IMR-90 (cell line): ENCODE data around the gene YPEL5. TPM values are rescaled to one million over a fixed set of nuclear protein-coding genes. Genes with fewer than 3 reads are reported as not detected.

Experiments used
- ATAC-seq: fragments of 200-7000 bp; cut with Tn5 transposase; 2 replicates; pipeline ENCODE4 v1.9.1; 2020; ENCODE audit warnings: low read depth, mild to moderate bottlenecking, moderate library complexity
- BruUV-seq: library from RNA; stranded (reverse); fragments of 400-500 nt; replicated peaks from 2 replicates; lab custom pipeline; 2021; lab: Mats Ljungman, UMichigan
- CTCF ChIA-PET: fragments of 300-600 bp; formaldehyde crosslinking; extraction: SDS; loops from one replicate; lab custom pipeline; 2021; ENCODE audit warnings: antibody characterized with exemption; lab: Yijun Ruan, JAX
- POLR2A ChIA-PET: fragments of 300-600 bp; sonication (Branson Sonifier 250); formaldehyde crosslinking; loops from one replicate; lab custom pipeline; 2022; ENCODE audit warnings: antibody characterized with exemption; ENCODE audit not compliant: unreplicated experiment; lab: Charles Lee
- DNase-seq: peaks from one replicate; pipeline ENCODE4 v3.0.0; 2013
- H2AFZ ChIP-seq: replicated peaks from 2 replicates; pipeline ENCODE3; 2013; ENCODE audit warnings: low read length, mild to moderate bottlenecking; ENCODE audit not compliant: poor library complexity
- H2AK5ac ChIP-seq: 2 replicates; pipeline ENCODE4 v1.6.1; 2013; ENCODE audit warnings: low read depth, low read length, inconsistent platforms
- H2AK9ac ChIP-seq: replicated peaks from 2 replicates; pipeline ENCODE3; 2013; ENCODE audit warnings: mild to moderate bottlenecking, low read depth, low read length, moderate library complexity; ENCODE audit not compliant: poor library complexity
- H2BK120ac ChIP-seq: 2 replicates; pipeline ENCODE4 v1.6.1; 2013; ENCODE audit warnings: low read depth, low read length, inconsistent platforms
- H2BK15ac ChIP-seq: 3 replicates; pipeline ENCODE4 v1.6.1; 2013; ENCODE audit warnings: low read depth, low read length, inconsistent platforms
- H2BK20ac ChIP-seq: 2 replicates; pipeline ENCODE4 v1.6.1; 2013; ENCODE audit warnings: low read depth, mild to moderate bottlenecking, inconsistent platforms, low read length, moderate library complexity
- H2BK5ac ChIP-seq: 2 replicates; pipeline ENCODE4 v1.6.1; 2013; ENCODE audit warnings: mild to moderate bottlenecking, low read depth, low read length, inconsistent platforms; ENCODE audit not compliant: poor library complexity, severe bottlenecking
- H3K14ac ChIP-seq: replicated peaks from 2 replicates; pipeline ENCODE4 v1.6.1; 2013; ENCODE audit warnings: low read depth, low read length, inconsistent platforms
- H3K18ac ChIP-seq: 2 replicates; pipeline ENCODE4 v1.6.1; 2013; ENCODE audit warnings: low read depth, low read length, control low read depth
- H3K23ac ChIP-seq: 2 replicates; pipeline ENCODE4 v1.6.1; 2013; ENCODE audit warnings: low read depth, low read length, inconsistent platforms
- H3K27ac ChIP-seq: 2 replicates; pipeline ENCODE4 v1.5.1; 2013; ENCODE audit warnings: mild to moderate bottlenecking, control low read depth, low read length; ENCODE audit not compliant: insufficient read depth
- H3K27me3 ChIP-seq: 2 replicates; pipeline ENCODE4 v1.6.1; 2013; ENCODE audit warnings: low read length; ENCODE audit not compliant: control insufficient read depth, insufficient read depth
- H3K36me3 ChIP-seq: 2 replicates; pipeline ENCODE4 v1.6.1; 2013; ENCODE audit warnings: low read length, mixed read lengths; ENCODE audit not compliant: control insufficient read depth, insufficient read depth
- H3K4ac ChIP-seq: 2 replicates; pipeline ENCODE4 v1.6.1; 2013; ENCODE audit warnings: low read depth, low read length, inconsistent platforms
- H3K4me1 ChIP-seq: 2 replicates; pipeline ENCODE4 v1.6.1; 2013; ENCODE audit warnings: low read length, mixed read lengths; ENCODE audit not compliant: control insufficient read depth, insufficient read depth
- H3K4me2 ChIP-seq: 2 replicates; pipeline ENCODE4 v1.6.1; 2013; ENCODE audit warnings: low read depth, mild to moderate bottlenecking, control low read depth, low read length, moderate library complexity
- H3K4me3 ChIP-seq: 2 replicates; pipeline ENCODE4 v1.5.1; 2013; ENCODE audit warnings: low read depth, mild to moderate bottlenecking, control low read depth, low read length, moderate library complexity; ENCODE audit not compliant: insufficient read depth
- H3K56ac ChIP-seq: 2 replicates; pipeline ENCODE4 v1.6.1; 2013; ENCODE audit warnings: low read length, inconsistent platforms; ENCODE audit not compliant: insufficient read depth; ENCODE audit errors: extremely low read depth
- H3K79me1 ChIP-seq, 2 experiments: 2 replicates each; pipeline ENCODE4 v1.6.1; 2013; ENCODE audit warnings: low read length in 2 of 2, inconsistent platforms in 1 of 2, low read depth in 1 of 2
- H3K9ac ChIP-seq: 2 replicates; pipeline ENCODE4 v1.6.1; 2013; ENCODE audit warnings: low read depth, low read length, control low read depth
- H3K9me1 ChIP-seq: 2 replicates; pipeline ENCODE4 v1.6.1; 2013; ENCODE audit warnings: low read length, inconsistent platforms; ENCODE audit not compliant: insufficient read depth
- H3K9me3 ChIP-seq: 2 replicates; pipeline ENCODE4 v1.6.1; 2013; ENCODE audit warnings: low read length; ENCODE audit not compliant: control insufficient read depth, insufficient read depth
- H4K20me1 ChIP-seq: 2 replicates; pipeline ENCODE4 v1.6.1; 2013; ENCODE audit warnings: low read length, inconsistent platforms; ENCODE audit not compliant: insufficient read depth
- H4K5ac ChIP-seq: 2 replicates; pipeline ENCODE4 v1.6.1; 2013; ENCODE audit warnings: mild to moderate bottlenecking, low read depth, low read length, control low read depth
- H4K8ac ChIP-seq, 2 experiments: 2 replicates each; pipeline ENCODE4 v1.6.1; 2013; ENCODE audit warnings: low read depth in 2 of 2, low read length in 2 of 2, control low read depth in 1 of 2, inconsistent platforms in 1 of 2
- H4K91ac ChIP-seq: 2 replicates; pipeline ENCODE4 v1.6.1; 2013; ENCODE audit warnings: low read depth, low read length, inconsistent platforms; ENCODE audit not compliant: insufficient read depth
- MAZ ChIP-seq: IDR thresholded peaks from 2 replicates; pipeline ENCODE4 v1.6.1; 2012; ENCODE audit warnings: low read depth, mild to moderate bottlenecking, low read length, improper control_type of control experiment, moderate library complexity, borderline replicate concordance
- WGBS, 2 experiments: methylation state at CpG; one replicate each; pipeline versions ENCODE4 v1.1.5 to v1.1.7; 2013; ENCODE audit warnings: missing lambda C conversion rate in 2 of 2; ENCODE audit not compliant: insufficient read length in 1 of 2; ENCODE audit errors: extremely low coverage in 2 of 2; 5-methylcytosine and 5-hydroxymethylcytosine counted together
- dilution Hi-C: fragments of 300-500 bp; cut with HindIII; formaldehyde crosslinking; loops from one replicate; pipeline ENCODE4 v1.14.3; 2018; ENCODE audit warnings: low sequenced_read_pairs; ENCODE audit not compliant: unreplicated experiment
- in situ Hi-C: fragments of 300-500 bp; cut with MboI; formaldehyde crosslinking; loops from 3 replicates; pipeline ENCODE4 v1.14.3; 2019; ENCODE audit warnings: low sequenced_read_pairs, inconsistent platforms, mixed read lengths
- intact Hi-C: fragments of 100-400 bp; cut with micrococcal nuclease; formaldehyde crosslinking; loops from 2 replicates; pipeline ENCODE4 v1.10.0; 2022
- polyA plus RNA-seq, 3 experiments: library from polyadenylated mRNA; depleted of rRNA; stranded (reverse); fragments of >200 nt; gene quantifications; 2 replicates each; pipeline ENCODE4 v1.2.3, GENCODE V29; 2012; ENCODE audit warnings: low replicate concordance in 1 of 3
- total RNA-seq: library from RNA; depleted of rRNA; stranded (reverse); fragments of >200 nt; gene quantifications from 2 replicates; pipeline ENCODE4 v1.2.3, GENCODE V29; 2012

YPEL5 gene
- total and polyA plus RNA-seq, 2 of the 4 experiments (the other 2 are of a cell fraction): 40.7 to 62.6 TPM

- no peak overlapping the region for H3K56ac ChIP-seq
- peak overlapping the region; percentile 93 for H2AFZ ChIP-seq
- dilution Hi-C loops: no loop called here
- H4K5ac ChIP-seq: no peak overlapping the region; the same call in 1 of the 2 replicates
- no peak overlapping the region for H2AK5ac ChIP-seq
- no peak for TF ChIP-seq MAZ
- WGBS, 2 experiments: 0% methylated on average over 29 of the region's 79 CpGs; no CpG with 5 or more reads in 1 of the 2 experiments
- H3K14ac ChIP-seq: no peak overlapping the region
- BruUV-seq: no TSS peak
- peak overlapping the region; percentile 67 for H3K4me3 ChIP-seq
- peaks cover 3% of the 10 kb centered on the region; the same call in 1 of the 2 replicates for H3K9me1 ChIP-seq
- H3K4me1 ChIP-seq: peaks cover 7% of the 10 kb centered on the region
- CTCF ChIA-PET: interaction anchor here (1.6 to 4.9 kb wide), 3 partner anchors 17 to 564 kb away, joined by 8 to 51 read pairs (median 9); no protein-coding TSS in a partner anchor
- peak overlapping the region; percentile 92 for H3K9ac ChIP-seq
- H4K20me1 ChIP-seq: peaks cover 17% of the 10 kb centered on the region
- H2BK5ac ChIP-seq: peak overlapping the region; percentile 92
- H3K9me3 ChIP-seq: no peaks in the 10 kb centered on the region
- H3K27ac ChIP-seq: peak overlapping the region; percentile 91
- no peaks in the 10 kb centered on the region for H3K27me3 ChIP-seq
- peaks cover 4% of the 10 kb centered on the region for H3K36me3 ChIP-seq
- H4K91ac ChIP-seq: no peak overlapping the region
- no peak overlapping the region for H2BK20ac ChIP-seq
- no peak overlapping the region for H2BK15ac ChIP-seq
- in situ Hi-C loops: no loop called here
- no peak overlapping the region for H3K23ac ChIP-seq
- peak overlapping the region; percentile 90 for H2AK9ac ChIP-seq
- H3K4me2 ChIP-seq: no peak overlapping the region
- peaks cover 19 to 35% of the 10 kb centered on the region in 2 experiments for H3K79me1 ChIP-seq
- ATAC-seq (peak; percentile 10), DNase-seq (no peak)
- no peak overlapping the region for H3K18ac ChIP-seq
- peak overlapping the region; percentile 45; the same call in 1 of the 2 replicates for H3K4ac ChIP-seq
- no peak overlapping the region; a peak in 2 of 4 replicates for H4K8ac ChIP-seq
- POLR2A ChIA-PET: interaction anchor here (0.8 kb wide), 1 partner anchor 1473 kb away, joined by 11 read pairs; no protein-coding TSS in a partner anchor
- intact Hi-C loops: no loop called here
- no peak overlapping the region for H2BK120ac ChIP-seq
Measured at GRCh38 chr2:30147196-30147714, 448 bp downstream of the YPEL5 start.
